HG03103 (cell line): ENCODE data around the gene CIDEC.
"Not testable (repeated sequence)": the region's sequence is repeated elsewhere in the genome, so short reads cannot be mapped to it uniquely, and the experiment has no call there.

Source experiments
- ATAC-seq: cut with Tn5 transposase; IDR thresholded peaks from one replicate; pipeline ENCODE4 v1.9.1; 2021; ENCODE audit warnings: low read depth; ENCODE audit not compliant: unreplicated experiment

Gene CIDEC

DNA sequence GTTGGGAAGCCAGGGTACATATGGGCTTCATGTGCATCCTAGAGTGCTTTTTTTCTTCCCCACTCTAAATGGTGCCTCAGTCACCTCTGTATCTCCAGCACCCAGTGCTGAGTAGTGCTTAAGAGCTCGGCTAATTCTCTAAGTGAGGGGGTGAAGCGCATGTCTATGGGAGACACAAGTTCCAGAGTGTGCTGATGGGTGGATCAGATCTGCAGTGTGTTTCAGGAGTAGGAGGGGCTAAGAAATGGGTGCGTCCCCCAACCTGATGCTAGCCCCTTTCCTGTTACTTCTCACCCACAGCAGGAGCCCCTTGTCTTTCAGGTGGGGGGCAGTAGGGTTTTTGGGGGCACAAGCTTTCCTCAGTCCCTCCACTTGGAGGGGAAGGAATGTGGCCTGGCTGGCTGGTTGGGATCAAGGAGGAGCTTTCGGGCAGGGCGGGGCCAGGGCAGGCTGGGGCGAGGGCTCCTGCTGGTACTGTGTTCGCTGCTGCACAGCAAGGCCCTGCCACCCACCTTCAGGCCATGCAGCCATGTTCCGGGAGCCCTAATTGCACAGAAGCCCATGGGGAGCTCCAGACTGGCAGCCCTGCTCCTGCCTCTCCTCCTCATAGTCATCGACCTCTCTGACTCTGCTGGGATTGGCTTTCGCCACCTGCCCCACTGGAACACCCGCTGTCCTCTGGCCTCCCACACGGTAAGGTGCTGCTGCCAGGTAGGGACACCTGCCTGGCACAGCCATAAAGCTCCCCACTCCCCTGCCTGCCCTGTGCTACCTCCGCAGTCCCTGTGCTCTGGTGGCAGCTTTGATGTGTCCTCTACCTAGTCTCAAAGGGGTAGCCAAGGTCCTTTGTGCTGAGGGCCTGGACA lies 22.6 kb upstream of the CIDEC start, which contains the start of gene IL17RE:
IL17RE (plus strand) TSS at position 477 of the 866 bp plus-strand sequence; CDS start at position 562, 85 bp downstream.
- no peak for ATAC-seq

DNA sequence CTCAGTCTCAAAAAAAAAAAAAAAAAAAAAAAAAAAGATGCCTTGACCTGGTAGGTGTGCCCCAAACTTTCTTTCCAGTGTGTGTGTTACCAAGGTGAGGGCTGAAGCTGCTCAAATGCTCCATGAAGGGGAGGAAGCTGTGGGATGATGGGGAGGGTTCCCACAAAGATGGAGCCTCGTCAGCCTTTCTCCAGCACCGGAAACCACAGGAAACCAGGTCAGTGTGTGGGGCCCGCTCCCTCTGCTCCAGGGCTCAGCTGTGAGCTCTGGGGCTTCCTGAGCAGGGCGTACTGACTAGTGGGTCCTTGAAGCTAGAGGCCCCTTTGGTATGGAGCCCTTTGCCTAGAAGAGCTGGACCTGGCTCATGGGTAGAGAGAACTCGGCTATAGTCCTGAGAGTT lies 21.9 kb upstream of the CIDEC start:
- no peak for ATAC-seq

DNA sequence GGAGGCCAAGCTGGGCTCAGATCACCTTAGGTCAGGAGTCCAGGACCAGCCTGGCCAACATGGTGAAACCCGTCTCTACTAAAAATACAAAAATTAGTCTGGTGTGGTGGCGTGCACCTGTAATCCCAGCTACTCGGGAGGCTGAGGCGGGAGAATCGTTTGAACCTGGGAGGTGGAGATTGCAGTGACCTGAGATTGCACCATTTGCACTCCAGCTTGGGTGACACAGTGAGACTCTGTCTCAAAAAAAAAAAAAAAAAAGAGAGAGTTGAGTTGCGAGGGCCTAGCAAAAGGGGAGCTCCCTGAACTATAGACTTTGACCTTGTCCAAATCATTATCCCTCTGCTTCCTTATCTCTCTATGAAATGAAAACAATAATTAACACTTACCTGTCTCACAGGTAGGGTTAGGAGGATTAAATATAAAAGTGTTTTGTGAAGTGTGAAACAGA lies 20.9 kb upstream of the CIDEC start:
- ATAC-seq, result not testable (repeated sequence)

DNA sequence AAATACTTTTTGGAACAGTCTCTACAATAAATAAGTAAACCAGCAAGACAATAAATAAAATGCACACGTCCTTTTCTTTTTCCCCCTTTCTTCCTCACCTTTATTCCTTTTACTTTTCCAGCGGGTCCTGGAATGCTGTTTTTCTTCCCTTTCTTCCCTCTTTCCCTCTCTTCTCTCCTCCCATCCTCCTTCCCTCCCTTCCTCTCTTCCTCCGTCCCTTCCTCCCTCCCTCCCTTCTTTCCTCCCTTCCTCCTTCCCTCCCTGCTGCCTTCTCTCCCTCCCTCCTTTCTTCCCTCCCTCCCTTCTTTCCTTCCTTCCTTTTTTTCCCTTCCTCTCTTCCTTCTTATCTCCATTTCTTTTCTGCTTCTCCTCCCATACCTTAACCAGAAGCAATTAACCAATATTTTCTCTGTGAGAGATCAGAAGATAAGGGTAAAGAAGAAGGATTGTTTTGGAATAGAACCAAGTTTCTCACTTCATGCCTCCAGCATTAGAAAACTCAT lies 19.3 kb upstream of the CIDEC start:
- no peak for ATAC-seq

DNA sequence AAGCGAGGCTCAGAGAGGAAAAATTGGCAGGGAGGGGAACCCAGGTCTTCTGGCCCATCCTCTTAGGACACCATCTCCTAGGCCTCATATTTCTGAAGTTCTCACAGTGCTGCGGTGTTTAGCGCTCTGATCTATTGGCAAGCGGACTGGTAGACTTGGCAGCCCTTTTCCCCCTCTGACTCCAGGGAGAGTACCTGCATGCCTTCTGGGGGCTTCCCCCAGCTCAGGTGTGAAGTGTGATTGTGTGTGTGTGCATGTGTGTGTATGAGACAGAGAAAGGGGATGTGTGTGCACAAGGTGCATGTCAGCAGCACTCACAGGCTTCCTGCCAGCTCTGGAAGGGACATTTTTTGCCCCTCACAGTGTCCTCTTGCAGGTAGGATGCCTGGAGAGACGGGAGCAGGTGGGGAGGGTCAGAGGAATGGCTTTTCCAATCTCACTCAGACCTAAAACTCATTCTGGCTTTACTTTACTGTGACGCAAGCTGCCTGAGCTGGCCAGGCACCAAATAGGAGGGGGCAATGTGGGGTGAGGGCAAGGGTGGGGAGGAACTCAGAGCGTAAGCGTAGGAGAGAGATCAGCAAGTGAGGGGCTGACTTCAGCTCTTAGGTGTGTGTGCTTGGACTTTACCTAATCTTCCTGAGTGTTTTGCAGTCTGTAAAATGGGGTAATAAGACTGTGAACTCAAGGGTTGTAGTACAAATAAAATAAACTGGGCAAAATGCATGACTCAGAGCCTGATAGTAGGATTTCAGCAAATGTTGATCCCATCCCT lies 18.6 kb upstream of the CIDEC start:
- ATAC-seq, result no peak

DNA sequence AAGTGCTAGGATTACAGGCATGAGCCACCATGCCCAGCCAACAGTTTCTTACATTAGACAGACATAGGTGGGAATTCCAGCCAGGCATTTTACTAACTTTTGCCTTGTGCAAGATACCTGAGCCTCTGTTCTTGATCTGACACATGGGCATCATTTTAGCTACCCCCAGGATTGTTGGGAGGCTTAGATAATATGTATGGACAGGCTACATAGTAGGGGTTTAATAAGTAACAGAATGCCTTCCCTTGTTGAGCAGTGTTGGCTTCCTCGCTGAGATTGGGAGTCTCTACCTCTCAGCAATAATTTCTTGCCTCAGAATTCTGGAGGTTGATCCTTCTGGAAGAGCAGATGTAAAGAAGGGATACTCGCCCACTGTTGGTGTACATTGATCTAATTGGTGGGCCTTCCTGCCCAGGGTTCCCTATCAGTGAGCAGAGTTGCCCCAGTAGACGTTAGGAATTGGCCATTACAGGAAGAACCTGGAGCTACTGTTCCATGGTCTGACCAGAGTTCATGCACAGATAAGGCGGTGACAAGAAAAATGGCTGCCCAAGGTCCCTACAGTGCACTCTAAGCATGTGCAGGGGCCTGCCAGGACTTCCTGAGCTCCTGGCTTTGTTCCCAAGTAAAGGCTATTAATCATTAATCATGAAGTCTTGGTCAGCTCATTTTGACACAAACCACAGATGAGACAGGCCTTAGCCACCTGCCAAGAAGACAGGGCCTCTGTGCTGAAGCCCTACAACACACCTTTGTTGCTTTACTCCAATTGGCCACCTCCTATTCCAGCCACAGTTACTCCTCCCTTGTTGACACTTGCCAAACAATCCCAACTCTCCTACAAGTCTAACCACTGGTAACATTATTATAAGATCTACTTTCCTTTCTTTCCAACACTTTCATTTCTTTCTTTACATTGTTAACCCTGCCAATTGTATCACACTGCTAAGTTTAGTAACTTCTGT lies 17.6 kb upstream of the CIDEC start:
- ATAC-seq, result no peak

DNA sequence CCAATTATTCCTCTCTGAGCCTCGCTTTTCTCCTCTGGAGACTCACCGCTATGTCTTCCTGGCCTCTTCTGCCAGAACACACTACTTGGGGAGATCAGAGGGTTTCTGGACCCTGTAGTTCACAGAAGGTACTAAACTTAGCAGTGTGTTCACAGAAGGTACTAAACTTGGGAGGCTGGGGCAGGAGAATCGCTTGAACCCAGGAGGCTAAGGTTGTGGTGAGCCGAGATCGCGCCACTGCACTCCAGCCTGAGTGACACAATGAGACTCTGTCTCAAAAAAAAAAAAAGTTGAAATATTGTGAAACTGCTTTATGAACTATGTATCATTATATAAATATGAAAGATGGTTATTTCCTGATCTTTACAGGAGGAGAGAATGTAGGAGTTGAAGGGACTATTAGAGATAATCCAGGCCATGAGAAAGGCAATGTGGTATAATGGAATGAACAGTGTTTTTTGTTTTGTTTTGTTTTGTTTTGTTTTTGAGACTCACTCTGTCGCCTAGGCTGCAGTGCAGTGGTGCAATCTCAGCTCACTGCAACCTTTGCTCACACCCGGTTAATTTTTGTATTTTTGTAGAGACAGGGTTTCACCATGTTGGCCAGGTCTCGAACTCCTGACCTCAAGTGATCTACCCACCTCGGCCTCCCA lies 16.8 kb upstream of the CIDEC start:
- not testable (repeated sequence) for ATAC-seq

DNA sequence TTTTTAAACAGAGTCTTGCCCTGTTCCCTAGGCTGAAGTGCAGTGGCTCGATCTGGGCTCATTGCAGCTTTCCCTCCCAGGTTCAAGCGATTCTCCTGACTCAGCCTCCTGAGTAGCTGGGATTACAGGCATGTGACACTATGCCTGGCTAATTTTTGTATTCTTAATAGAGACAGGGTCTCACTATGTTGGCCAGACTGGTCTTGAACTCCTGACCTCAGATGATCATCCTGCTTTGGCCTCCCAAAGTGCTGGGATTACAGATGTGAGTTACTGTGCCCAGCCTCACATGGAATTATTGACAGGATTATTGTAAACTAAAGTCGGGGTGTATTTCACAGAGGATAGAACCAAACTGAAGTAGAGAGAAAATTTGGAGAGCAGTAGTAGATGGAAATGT lies 15.7 kb upstream of the CIDEC start:
- not testable (repeated sequence) for ATAC-seq

DNA sequence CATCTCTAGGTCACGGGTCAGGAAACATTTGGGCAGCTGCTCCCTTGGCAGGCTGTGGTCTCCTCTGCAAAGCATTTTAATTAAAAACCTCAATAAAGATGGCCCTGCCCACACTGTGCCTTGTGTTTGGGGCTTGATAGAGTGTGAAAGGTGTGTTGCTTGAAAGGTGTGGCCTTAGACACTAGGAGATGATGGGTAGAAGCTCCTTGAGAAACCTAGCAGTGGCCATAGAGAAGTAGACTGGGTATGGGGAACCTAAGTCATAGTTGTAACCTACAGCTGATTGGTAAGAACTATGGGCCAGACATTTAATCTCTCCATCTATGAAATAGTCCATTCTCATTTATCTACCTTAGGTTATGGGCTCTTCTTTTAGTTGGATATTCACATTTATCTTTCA lies 13.7 kb upstream of the CIDEC start:
- ATAC-seq, result no peak

DNA sequence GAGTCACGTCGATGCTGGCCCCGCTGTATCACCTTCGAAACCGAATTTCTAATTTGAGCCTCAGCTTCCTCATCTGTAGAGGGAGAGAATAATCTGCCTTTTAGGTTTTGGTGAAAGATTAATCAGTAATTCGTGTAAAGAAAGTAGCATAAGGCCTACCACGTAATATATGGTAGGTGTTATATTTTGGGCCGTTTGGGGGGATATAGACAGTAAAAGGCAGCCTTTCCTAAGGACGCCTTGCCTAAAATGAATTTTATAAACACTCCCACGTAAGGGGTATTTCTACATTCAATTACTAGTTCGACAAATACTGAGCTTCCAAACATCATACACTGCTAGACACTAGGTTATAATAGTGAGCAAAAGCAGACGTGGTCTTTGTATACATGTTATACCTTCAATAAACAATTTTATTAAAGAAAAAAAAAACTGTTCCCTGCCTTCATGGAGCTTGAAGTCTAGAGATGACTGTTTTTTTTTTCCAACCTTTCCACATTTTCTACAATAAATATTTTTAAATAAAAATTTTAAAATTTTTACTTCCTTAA lies 11.1 kb upstream of the CIDEC start:
- ATAC-seq, result no peak

DNA sequence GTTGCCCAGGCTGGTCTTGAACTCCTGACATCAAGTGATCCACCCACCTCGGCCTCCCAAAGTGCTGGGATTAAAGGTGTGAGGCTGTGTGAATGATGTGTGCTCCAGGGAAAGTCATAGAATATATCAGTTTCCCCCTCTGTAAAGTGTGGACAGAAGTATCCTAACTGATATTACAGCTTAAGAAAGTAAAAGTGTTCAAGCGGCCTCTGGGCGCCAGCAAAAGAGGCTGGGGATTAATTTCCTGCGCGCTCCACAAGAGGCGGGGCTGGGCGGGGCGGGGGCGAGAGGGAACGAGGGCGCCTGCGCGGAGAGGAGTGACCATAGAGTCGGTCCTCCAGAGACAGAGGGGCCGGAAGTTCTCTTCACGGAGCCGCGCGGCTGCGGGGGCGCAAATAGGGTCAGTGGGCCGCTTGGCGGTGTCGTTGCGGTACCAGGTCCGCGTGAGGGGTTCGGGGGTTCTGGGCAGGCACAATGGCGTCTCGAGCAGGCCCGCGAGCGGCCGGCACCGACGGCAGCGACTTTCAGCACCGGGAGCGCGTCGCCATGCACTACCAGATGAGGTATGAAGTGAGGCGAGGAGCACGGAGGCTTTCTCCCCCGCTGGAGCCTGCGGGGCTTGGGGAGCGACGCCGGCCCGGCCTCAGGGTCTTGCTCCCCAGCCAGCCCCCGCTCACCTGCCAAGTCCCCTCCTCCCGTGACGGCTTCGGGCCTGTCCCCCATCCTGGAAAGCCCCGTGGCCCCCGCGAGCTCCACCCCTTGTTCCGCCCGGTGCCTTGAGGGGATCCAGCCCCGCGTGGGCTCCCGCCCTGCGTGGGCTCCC lies 10.4 kb upstream of the CIDEC start, which contains the start of gene JAGN1:
JAGN1 (plus strand) TSS at position 362 of the 823 bp plus-strand sequence; CDS start at position 475, 113 bp downstream.
- peak; percentile 76 for ATAC-seq

DNA sequence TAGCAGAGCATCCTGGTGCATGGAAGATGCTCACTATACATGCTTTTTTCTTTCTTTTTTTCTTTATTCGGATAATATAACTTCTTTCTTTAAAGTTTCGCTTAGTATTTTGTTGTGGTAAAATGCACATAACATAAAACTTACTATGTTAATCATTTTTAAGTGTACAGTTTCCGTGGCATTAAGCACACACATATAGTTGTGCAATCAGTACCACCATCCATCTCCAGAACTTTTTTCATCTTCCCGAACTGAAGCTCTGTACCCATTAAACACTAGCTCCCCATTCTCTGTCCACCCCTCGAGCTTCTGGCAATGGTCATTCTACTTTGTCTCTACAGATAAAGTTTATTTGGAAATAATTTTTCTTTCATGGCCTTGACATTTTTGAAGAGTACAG lies 9.4 kb upstream of the CIDEC start:
- ATAC-seq, result no peak

DNA sequence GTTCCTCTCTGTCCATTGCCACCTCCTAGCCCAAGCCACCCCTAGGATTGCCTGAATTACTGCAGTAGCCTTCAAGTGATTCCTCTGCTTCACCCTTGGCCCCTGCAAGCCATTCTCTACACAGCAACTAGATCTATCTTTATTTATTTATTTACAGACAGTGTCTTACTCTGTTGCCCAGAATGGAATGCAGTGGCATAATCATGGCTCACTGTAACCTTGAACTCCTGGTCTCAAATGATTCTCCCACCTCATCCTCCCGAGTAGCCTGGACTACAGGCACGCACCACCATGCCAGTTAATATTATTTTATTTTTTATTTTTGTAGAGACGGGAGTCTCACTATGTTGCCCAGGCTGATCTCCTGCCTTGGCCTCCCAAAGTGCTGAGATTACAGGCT lies 8.5 kb upstream of the CIDEC start:
- ATAC-seq, result no peak

DNA sequence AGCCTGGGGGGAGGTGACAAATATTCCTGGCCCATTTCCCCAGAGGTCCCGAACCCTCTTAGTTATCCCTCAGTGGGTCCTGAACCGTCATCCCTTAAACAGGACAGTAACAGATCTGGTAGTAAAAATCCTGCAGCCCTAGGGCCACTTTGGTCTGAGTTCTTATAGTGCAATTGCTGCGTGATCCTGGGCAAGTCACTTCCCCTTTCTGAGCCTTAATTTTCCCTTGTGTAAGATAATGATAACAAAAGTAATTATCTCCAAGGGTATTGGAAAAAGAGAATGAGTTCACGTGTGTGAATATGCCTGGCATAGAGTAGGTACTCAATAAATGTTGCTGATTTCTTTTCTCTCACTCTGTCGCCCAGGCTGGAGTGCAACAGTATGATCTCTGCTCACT lies 7.4 kb upstream of the CIDEC start:
- no peak for ATAC-seq

DNA sequence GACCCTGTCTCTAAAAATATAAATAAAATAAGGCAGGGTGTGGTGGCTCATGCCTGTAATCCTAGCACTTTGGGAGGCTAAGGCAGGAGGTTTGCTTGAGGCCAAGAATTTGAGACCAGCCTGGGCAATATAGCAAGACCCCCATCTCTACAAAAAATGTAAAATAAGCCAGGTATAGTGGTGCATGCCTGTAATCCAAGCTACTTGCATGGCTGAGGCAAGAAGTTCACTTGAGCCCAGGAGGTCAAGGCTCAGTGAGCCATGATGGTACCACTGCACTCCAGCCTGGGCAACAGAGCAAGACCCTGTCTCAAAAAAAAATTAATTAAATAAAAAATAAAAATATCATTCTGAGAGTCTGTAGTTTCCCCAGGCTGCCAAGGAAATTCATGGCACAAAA lies 6.3 kb upstream of the CIDEC start:
- no peak for ATAC-seq

DNA sequence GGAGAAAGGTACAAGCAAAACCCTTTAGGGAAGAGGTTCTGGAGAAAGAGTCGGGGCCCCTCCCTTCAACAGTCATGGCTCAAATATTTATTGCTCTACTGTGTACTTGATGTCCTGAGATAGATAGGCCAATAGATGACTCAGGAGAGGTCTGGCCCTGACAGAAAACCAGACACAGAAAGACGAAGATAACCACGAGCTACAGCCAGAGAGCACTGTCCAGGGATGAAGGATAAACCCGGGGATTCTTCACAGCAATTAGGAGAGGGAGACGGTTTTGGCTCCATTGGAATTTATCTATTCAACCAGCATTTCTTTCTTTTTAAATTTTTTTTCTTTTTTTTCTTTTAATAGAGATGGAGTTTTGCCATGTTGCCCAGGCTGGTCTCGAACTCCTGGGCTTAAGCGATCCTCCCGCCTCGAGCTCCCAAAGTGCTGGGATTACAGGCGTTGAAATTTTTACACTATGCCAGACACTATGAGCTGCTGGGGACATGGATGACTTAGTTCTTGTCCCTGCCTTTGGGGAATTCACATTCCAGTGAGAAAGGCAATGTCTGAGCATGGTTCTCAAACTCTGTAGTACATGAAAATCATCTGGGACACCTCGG lies 4.6 kb upstream of the CIDEC start:
- ATAC-seq, result no peak

DNA sequence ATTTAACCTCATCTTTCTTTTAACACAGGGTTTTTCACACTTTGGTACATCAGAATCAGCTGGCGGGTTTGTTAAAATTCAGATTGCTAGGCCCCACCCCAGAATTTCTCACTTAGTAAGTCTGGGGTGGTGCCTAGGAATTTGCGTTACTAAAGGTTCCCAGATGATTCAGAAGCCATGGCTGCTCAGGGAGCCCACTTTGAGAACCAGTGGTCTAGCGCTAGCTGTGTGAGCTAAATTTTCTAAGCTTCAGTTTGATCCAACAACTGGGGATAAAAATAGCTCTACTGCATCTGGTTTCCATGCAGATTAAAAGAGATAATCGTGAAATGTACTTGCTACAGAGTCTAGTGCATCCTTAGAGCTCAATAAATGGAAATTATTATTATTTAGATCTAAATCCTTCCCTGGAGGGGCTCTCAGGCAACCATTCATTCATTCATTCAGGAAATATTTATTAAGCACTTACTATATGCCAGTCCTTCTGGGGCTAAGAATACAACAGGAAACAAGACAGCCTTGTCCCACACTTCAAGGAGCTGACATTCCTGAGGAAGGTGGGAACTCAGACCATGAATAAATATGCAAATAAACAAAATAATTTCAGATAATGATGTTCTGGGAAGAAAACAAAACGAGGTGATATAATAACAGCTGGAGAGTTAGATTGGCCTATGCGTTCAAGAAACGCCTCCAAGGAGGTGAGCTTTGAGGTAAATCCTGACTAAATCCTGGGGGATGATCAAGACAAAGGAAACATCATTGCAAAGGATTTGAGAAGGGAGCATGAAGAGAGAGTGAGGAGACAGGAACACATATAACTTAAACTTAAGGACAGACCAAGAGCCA lies 3.9 kb upstream of the CIDEC start:
- ATAC-seq, result no peak
